OCI-LY7 (cell line): ENCODE results near the gene DIMT1. TPM values are rescaled to one million over a fixed set of nuclear protein-coding genes. Genes with fewer than 3 reads are reported as not detected.

Source experiments
- BruUV-seq: library from RNA; stranded (reverse); fragments of 400-500 nt; replicated peaks from 2 replicates; lab custom pipeline; 2021; lab: Mats Ljungman, UMichigan
- CTCF ChIA-PET: fragments of 300-600 bp; sonication (Branson Sonifier 250); formaldehyde crosslinking; loops from one replicate; lab custom pipeline; 2022; ENCODE audit warnings: antibody characterized with exemption; ENCODE audit not compliant: unreplicated experiment; lab: Charles Lee
- POLR2A ChIA-PET: fragments of 300-600 bp; sonication (Branson Sonifier 250); formaldehyde crosslinking; loops from one replicate; lab custom pipeline; 2022; ENCODE audit warnings: antibody characterized with exemption; lab: Charles Lee
- DNase-seq: peaks from one replicate; pipeline ENCODE4 v3.0.0-alpha.2; 2015; ENCODE audit warnings: low spot score
- H2AFZ ChIP-seq: fragments of 200-600 bp; sonication (generic), shearing (Covaris generic); 2 replicates; pipeline ENCODE4 v1.6.1; 2014; ENCODE audit warnings: mild to moderate bottlenecking, antibody characterized with exemption, low read length, moderate library complexity
- H3K27ac ChIP-seq: fragments of 200-600 bp; sonication (generic); 2 replicates; pipeline ENCODE4 v1.5.1; 2014; ENCODE audit warnings: mixed run types, low read depth, mild to moderate bottlenecking, moderate library complexity, low read length, inconsistent platforms; ENCODE audit not compliant: poor library complexity, severe bottlenecking
- H3K36me3 ChIP-seq: fragments of 200-600 bp; sonication (generic); 2 replicates; pipeline ENCODE4 v1.6.1; 2014; ENCODE audit warnings: mild to moderate bottlenecking, antibody characterized with exemption, low read length, moderate library complexity, mixed read lengths; ENCODE audit not compliant: insufficient read depth
- H3K4me1 ChIP-seq: fragments of 200-600 bp; sonication (generic); 2 replicates; pipeline ENCODE4 v1.5.1; 2014; ENCODE audit warnings: mild to moderate bottlenecking, low read length; ENCODE audit not compliant: insufficient read depth, poor library complexity, severe bottlenecking
- H3K4me2 ChIP-seq: fragments of 200-600 bp; sonication (generic); 2 replicates; pipeline ENCODE4 v1.6.1; 2014; ENCODE audit warnings: mild to moderate bottlenecking, low read length
- H3K4me3 ChIP-seq: fragments of 200-600 bp; sonication (generic); 2 replicates; pipeline ENCODE4 v1.5.1; 2014; ENCODE audit warnings: mild to moderate bottlenecking, low read depth, low read length; ENCODE audit not compliant: poor library complexity, severe bottlenecking
- H3K79me2 ChIP-seq: fragments of 200-600 bp; sonication (generic); 2 replicates; pipeline ENCODE4 v1.6.1; 2016; ENCODE audit warnings: low read depth, mild to moderate bottlenecking, low read length, moderate library complexity, mixed read lengths; ENCODE audit not compliant: insufficient read depth
- H3K9me2 ChIP-seq: fragments of 200-600 bp; sonication (generic); 2 replicates; pipeline ENCODE4 v1.6.1; 2016; ENCODE audit warnings: mild to moderate bottlenecking, low read length, mixed read lengths; ENCODE audit not compliant: insufficient read depth
- H3K9me3 ChIP-seq: fragments of 200-600 bp; sonication (generic); 2 replicates; pipeline ENCODE4 v1.6.1; 2014; ENCODE audit warnings: mild to moderate bottlenecking, mixed run types, low read length, mixed read lengths
- H4K20me1 ChIP-seq: fragments of 200-600 bp; sonication (generic); 2 replicates; pipeline ENCODE4 v1.6.1; 2014; ENCODE audit warnings: mild to moderate bottlenecking, antibody characterized with exemption, low read length, moderate library complexity, mixed read lengths; ENCODE audit not compliant: insufficient read depth
- EZH2phosphoT487 ChIP-seq: fragments of 200-600 bp; sonication (generic); IDR thresholded peaks from 2 replicates; pipeline ENCODE4 v1.6.1; 2018; ENCODE audit warnings: low read depth, borderline replicate concordance, mild to moderate bottlenecking, mixed run types, antibody characterized with exemption, low read length, moderate library complexity, mixed read lengths
- intact Hi-C: fragments of 100-400 bp; cut with micrococcal nuclease; formaldehyde crosslinking; loops from one replicate; pipeline ENCODE4 v1.10.0; 2022; ENCODE audit not compliant: unreplicated experiment
- total RNA-seq, 2 experiments: library from RNA; depleted of rRNA in 1 of 2; stranded (reverse); fragments of >200 nt in 1 of 2; shearing (Covaris generic) in 1 of 2; gene quantifications; 2 replicates each; pipeline ENCODE4 v1.2.3, GENCODE V29; 2014 to 2022
- TF ChIP-seq, protein P1 (sequence below): fragments of 200-600 bp; sonication (generic); conservative IDR thresholded peaks from 2 replicates; pipeline ENCODE4 v1.5.1; 2014; ENCODE audit warnings: mild to moderate bottlenecking, antibody characterized with exemption, low read length, moderate library complexity, mixed read lengths

DIMT1 gene
- total RNA-seq, 2 experiments from 2014 or later, result 30.1 to 46.4 TPM

DNA sequence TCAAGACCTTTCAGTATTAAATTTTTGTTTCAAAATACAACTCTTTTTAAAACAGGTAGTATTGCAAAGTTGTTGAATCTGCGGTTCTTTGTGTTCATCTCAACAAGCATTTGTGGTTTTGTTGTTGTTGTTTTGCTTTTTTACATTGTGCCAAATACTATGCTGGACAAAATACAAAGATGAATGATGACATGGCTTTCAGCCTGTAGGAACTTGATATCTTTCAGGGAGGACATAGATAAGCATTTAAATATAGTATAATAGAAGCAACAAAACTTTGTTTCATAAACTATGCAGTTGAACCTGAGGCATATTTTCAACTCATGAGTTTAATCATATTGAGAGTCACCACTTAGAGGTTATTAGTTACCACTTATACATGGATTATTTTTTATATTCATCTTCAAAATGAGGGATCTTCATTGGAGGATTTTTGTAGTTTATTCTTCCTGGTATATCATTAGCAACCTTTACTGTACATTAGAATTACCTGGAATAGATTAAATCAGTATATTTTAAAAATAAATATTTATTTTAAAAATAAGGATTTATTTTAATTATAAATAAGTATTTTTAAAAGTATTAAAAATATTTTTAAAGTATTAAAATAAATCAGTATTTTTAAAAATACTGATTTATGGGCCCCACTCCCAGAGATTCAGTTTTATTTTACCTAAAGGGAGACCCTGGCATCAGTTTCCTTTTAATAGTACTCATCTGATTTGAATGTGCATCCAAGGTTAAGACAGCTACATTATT lies 54.8 kb downstream of the DIMT1 start:
- intact Hi-C loops, result no loop called here
- no peak overlapping the region for H3K27ac ChIP-seq
- H4K20me1 ChIP-seq, result peaks cover 5% of the 10 kb centered on the region
- no peak overlapping the region for H2AFZ ChIP-seq
- ChIA-PET CTCF (no interaction called here), POLR2A (no interaction called here)
- H3K9me2 ChIP-seq, result no peaks in the 10 kb centered on the region
- H3K36me3 ChIP-seq, result peaks cover 66% of the 10 kb centered on the region
- no peak overlapping the region for H3K4me3 ChIP-seq
- no peaks in the 10 kb centered on the region for H3K9me3 ChIP-seq
- TSS peak; percentile 16 for BruUV-seq
- no peaks in the 10 kb centered on the region for H3K4me1 ChIP-seq
- no peak overlapping the region for H3K4me2 ChIP-seq
- no peak for DNase-seq
- no peak for TF ChIP-seq EZH2phosphoT487
- TF ChIP-seq, protein P1, sequence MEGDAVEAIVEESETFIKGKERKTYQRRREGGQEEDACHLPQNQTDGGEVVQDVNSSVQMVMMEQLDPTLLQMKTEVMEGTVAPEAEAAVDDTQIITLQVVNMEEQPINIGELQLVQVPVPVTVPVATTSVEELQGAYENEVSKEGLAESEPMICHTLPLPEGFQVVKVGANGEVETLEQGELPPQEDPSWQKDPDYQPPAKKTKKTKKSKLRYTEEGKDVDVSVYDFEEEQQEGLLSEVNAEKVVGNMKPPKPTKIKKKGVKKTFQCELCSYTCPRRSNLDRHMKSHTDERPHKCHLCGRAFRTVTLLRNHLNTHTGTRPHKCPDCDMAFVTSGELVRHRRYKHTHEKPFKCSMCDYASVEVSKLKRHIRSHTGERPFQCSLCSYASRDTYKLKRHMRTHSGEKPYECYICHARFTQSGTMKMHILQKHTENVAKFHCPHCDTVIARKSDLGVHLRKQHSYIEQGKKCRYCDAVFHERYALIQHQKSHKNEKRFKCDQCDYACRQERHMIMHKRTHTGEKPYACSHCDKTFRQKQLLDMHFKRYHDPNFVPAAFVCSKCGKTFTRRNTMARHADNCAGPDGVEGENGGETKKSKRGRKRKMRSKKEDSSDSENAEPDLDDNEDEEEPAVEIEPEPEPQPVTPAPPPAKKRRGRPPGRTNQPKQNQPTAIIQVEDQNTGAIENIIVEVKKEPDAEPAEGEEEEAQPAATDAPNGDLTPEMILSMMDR, result no peak
- peaks cover 36% of the 10 kb centered on the region for H3K79me2 ChIP-seq

DNA sequence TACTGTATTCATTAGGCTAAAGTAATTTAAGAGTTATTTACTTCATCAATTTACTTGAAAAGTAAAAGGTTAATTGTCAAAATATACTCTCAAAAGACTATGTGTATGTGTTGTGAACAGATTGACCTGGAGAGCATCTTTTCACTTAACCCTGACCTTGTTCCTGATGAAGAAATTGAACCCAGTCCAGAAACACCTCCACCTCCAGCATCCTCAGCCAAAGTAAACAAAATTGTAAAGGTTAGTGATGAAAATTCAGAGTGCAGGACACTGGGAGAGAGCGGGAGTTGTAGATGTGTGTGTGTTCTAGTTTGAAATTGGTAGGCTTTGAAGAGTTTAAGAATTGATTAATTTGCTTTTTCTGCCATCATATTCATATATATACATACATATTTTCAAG lies 55.8 kb downstream of the DIMT1 start:
- intact Hi-C loops, result no loop called here
- Histone ChIP-seq H3K9me2 (no peaks in the 10 kb centered on the region), H3K9me3 (no peaks in the 10 kb centered on the region), H3K4me2 (no peak overlapping the region), H3K36me3 (peaks cover 66% of the 10 kb centered on the region), H4K20me1 (peaks cover 5% of the 10 kb centered on the region), H3K4me3 (no peak overlapping the region), H3K79me2 (peaks cover 46% of the 10 kb centered on the region), H3K27ac (no peak overlapping the region), H3K4me1 (no peaks in the 10 kb centered on the region), H2AFZ (no peak overlapping the region)
- ChIA-PET POLR2A (interaction anchor here (0.6 kb wide), 1 partner anchor 1245 kb away, joined by 5 read pairs; no protein-coding TSS in a partner anchor), CTCF (no interaction called here)
- no peak for DNase-seq
- no peak for TF ChIP-seq EZH2phosphoT487
- TF ChIP-seq, protein P1, result no peak
- BruUV-seq, result no TSS peak

DNA sequence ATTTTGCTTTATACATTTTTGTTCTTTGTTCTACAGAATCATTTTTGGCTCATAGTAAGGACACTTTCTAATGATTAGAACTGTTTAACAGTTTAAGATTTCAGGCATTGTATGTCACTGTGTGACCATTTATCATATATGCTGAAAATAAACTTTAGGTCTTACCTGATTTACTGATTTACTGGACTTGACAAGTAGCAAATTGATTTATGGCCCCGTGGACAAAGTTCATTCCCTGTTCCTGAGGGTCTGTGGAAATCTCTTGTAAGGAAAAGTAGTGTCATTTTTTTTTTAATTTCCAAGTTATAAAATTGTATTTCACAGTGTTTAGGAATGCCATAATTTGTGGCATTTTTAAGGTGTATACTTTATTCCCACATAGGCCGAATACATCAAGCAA lies 57.0 kb downstream of the DIMT1 start:
- POLR2A ChIA-PET, result interaction anchor here (0.6 kb wide), 1 partner anchor 13 kb away, joined by 3 read pairs; no protein-coding TSS in a partner anchor
- Histone ChIP-seq H2AFZ (no peak overlapping the region), H3K9me3 (no peaks in the 10 kb centered on the region)

More for the DNA sequence above, 57.0 kb downstream of the DIMT1 start:
- intact Hi-C loops, result no loop called here
- no peak for TF ChIP-seq EZH2phosphoT487
- TF ChIP-seq, protein P1, result no peak
- H3K4me3 ChIP-seq, result no peak overlapping the region
- BruUV-seq, result no TSS peak
- CTCF ChIA-PET, result no interaction called here
- peaks cover 57% of the 10 kb centered on the region for H3K79me2 ChIP-seq
- no peaks in the 10 kb centered on the region for H3K9me2 ChIP-seq
- H3K36me3 ChIP-seq, result peaks cover 63% of the 10 kb centered on the region
- H3K4me2 ChIP-seq, result no peak overlapping the region
- H3K4me1 ChIP-seq, result no peaks in the 10 kb centered on the region
- H4K20me1 ChIP-seq, result peaks cover 5% of the 10 kb centered on the region
- H3K27ac ChIP-seq, result no peak overlapping the region
- DNase-seq, result no peak
